Smooth muscle cell (in vitro differentiated cells): Measurements from ENCODE around the gene VPS35L. TPM values are rescaled to one million over a fixed set of nuclear protein-coding genes. Genes with fewer than 3 reads are reported as not detected.

ENCODE experiments used
- DNase-seq: peaks from one replicate; lab custom pipeline; 2025; ENCODE audit not compliant: unreplicated experiment; lab: John Stamatoyannopoulos, UW
- H2AFZ ChIP-seq: fragments of 200-600 bp; sonication (generic); 2 replicates; pipeline ENCODE4 v1.6.0; 2016; ENCODE audit warnings: antibody characterized with exemption, low read depth, mild to moderate bottlenecking
- H3F3A ChIP-seq: fragments of 200-600 bp; sonication (generic); 2 replicates; pipeline ENCODE4 v1.6.0; 2017; ENCODE audit warnings: antibody characterized with exemption, low read depth
- H3K27ac ChIP-seq: fragments of 200-600 bp; sonication (generic); 2 replicates; pipeline ENCODE4 v1.5.1; 2016; ENCODE audit warnings: low read depth, mild to moderate bottlenecking
- H3K27me3 ChIP-seq: fragments of 200-600 bp; sonication (generic); 2 replicates; pipeline ENCODE4 v1.6.1; 2016; ENCODE audit warnings: low read depth, mild to moderate bottlenecking
- H3K36me3 ChIP-seq: fragments of 200-600 bp; sonication (generic); 2 replicates; pipeline ENCODE4 v1.5.1; 2016; ENCODE audit warnings: low read depth
- H3K4me1 ChIP-seq: fragments of 200-600 bp; sonication (generic); 2 replicates; pipeline ENCODE4 v1.5.1; 2016; ENCODE audit warnings: low read depth
- H3K4me2 ChIP-seq: fragments of 200-600 bp; sonication (generic); 2 replicates; pipeline ENCODE4 v1.6.0; 2016; ENCODE audit warnings: mild to moderate bottlenecking
- H3K4me3 ChIP-seq: fragments of 200-600 bp; sonication (generic); 2 replicates; pipeline ENCODE4 v1.5.1; 2016; ENCODE audit warnings: mild to moderate bottlenecking
- H3K79me2 ChIP-seq: fragments of 200-600 bp; sonication (generic); 2 replicates; pipeline ENCODE4 v1.6.0; 2016; ENCODE audit warnings: low read depth, mild to moderate bottlenecking
- H3K9ac ChIP-seq: fragments of 200-600 bp; sonication (generic); 2 replicates; pipeline ENCODE4 v1.6.0; 2016; ENCODE audit warnings: low read depth
- H3K9me3 ChIP-seq: fragments of 200-600 bp; sonication (generic); replicated peaks from 2 replicates; pipeline ENCODE4 v1.5.1; 2016; ENCODE audit warnings: low read depth
- H4K20me1 ChIP-seq: fragments of 200-600 bp; sonication (generic); 2 replicates; pipeline ENCODE4 v1.6.0; 2016; ENCODE audit warnings: low read depth
- CTCF ChIP-seq: fragments of 200-600 bp; sonication (generic); IDR thresholded peaks from 2 replicates; pipeline ENCODE4 v1.5.1; 2017; ENCODE audit warnings: borderline replicate concordance, mild to moderate bottlenecking, antibody characterized with exemption; ENCODE audit not compliant: insufficient read depth, poor library complexity, severe bottlenecking
- WGBS: methylation state at CpG from one replicate; pipeline ENCODE4 v1.1.7; 2016; ENCODE audit warnings: low lambda C conversion rate; 5-methylcytosine and 5-hydroxymethylcytosine counted together
- polyA plus RNA-seq: library from polyadenylated mRNA; unstranded; fragments of >200 nt; fragmentation: Nextera tagmentation; extraction: Ambion mirVana; gene quantifications from 2 replicates; pipeline ENCODE4 v1.2.1, GENCODE V29; 2016
- total RNA-seq: library from RNA; depleted of rRNA; stranded (reverse); fragments of >200 nt; gene quantifications from 2 replicates; pipeline ENCODE4 v1.2.3, GENCODE V29; 2014

Gene VPS35L
- total and polyA plus RNA-seq, 2 experiments from 2014 or later, result 46.7 to 47.4 TPM

- Histone ChIP-seq H3K9ac (no peak overlapping the region), H3K4me1 (peaks cover 24% of the 10 kb centered on the region), H4K20me1 (no peaks in the 10 kb centered on the region), H3K4me2 (no peak overlapping the region), H3K4me3 (no peak overlapping the region), H3K27me3 (no peaks in the 10 kb centered on the region), H2AFZ (no peak overlapping the region), H3K36me3 (no peaks in the 10 kb centered on the region), H3F3A (no peaks in the 10 kb centered on the region), H3K9me3 (no peaks in the 10 kb centered on the region), H3K27ac (no peak overlapping the region), H3K79me2 (no peaks in the 10 kb centered on the region)
- no peak for DNase-seq
- TF ChIP-seq CTCF, result no peak
- 62% methylated on average over 2 of the region's 2 CpGs for WGBS
Observed at GRCh38 chr16:19748389-19749168, 193.1 kb downstream of the VPS35L start.

- no peak overlapping the region for H2AFZ ChIP-seq
- H3K36me3 ChIP-seq, result no peaks in the 10 kb centered on the region
- no peak overlapping the region for H3K4me3 ChIP-seq
- no peak overlapping the region for H3K4me2 ChIP-seq
- no peaks in the 10 kb centered on the region for H3K27me3 ChIP-seq
- H3K27ac ChIP-seq, result no peak overlapping the region
- no peaks in the 10 kb centered on the region for H3K79me2 ChIP-seq
- H3F3A ChIP-seq, result no peaks in the 10 kb centered on the region
- H4K20me1 ChIP-seq, result no peaks in the 10 kb centered on the region
- no peak overlapping the region for H3K9ac ChIP-seq
- WGBS, result 85% methylated on average over 4 of the region's 4 CpGs
- DNase-seq, result no peak
- no peak for TF ChIP-seq CTCF
- no peaks in the 10 kb centered on the region for H3K9me3 ChIP-seq
- peaks cover 18% of the 10 kb centered on the region for H3K4me1 ChIP-seq
Observed at GRCh38 chr16:19749571-19750080, 194.1 kb downstream of the VPS35L start.

Other genes starting within 250 kb of the VPS35L start
- gene TMC5, start 137.8 kb upstream of the VPS35L start, total RNA-seq, result 0.18 TPM in 1 of 2 replicates, not detected in the other
- not detected in 2 replicates for gene TMC5, start 137.8 kb upstream of the VPS35L start, polyA plus RNA-seq
- 46.0 and 50.2 TPM in 2 replicates for gene GDE1, start 33.6 kb upstream of the VPS35L start, total RNA-seq
- 43.8 and 57.3 TPM in 2 replicates for gene GDE1, start 33.6 kb upstream of the VPS35L start, polyA plus RNA-seq
- 9.3 and 11.7 TPM in 2 replicates for gene CCP110, start 31.8 kb upstream of the VPS35L start, total RNA-seq
- gene CCP110, start 31.8 kb upstream of the VPS35L start, polyA plus RNA-seq, result 6.2 and 7.9 TPM in 2 replicates
- gene KNOP1, start 162.5 kb downstream of the VPS35L start, total RNA-seq, result 31.0 and 38.7 TPM in 2 replicates
- 32.6 and 35.6 TPM in 2 replicates for gene KNOP1, start 162.5 kb downstream of the VPS35L start, polyA plus RNA-seq
- gene IQCK, start 162.6 kb downstream of the VPS35L start, total RNA-seq, result 14.6 and 19.1 TPM in 2 replicates
- 11.2 and 14.5 TPM in 2 replicates for gene IQCK, start 162.6 kb downstream of the VPS35L start, polyA plus RNA-seq